Measurements from ENCODE around the gene CAMTA1.

The CAMTA1 gene

DNA sequence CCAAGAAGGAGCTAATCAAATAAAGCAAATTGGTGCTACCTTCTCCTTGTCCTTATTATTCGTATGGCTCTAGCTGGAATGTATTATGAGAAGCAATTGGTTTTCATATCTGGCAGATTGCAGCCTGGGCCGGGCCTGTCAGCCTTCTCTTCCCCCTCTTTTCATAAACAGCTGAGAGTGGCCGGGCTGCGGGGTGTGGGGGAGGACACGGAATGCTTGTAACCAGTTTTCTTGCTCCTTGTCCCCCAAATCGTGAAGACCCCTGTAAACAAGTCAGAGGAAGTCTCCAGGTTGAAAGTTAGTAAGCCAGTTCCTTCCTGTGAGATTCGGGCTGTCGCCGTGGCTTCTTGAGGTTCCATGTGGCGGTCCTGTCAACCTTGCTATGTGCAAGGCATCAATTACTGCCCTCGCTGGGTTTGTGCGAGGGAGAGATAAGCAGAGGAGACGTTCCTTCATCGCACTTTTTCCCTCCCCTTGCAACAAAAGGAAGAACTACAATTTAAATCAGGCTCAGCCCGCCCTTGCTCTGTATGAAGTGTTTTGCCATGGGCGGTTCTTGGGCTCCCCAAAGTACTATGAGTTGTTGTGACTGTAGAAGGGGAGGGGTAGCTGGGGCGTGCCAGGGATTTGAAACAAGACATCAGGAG, 450.7 kb downstream of the CAMTA1 start:
- no peak for DNase-seq (ENCODE audit: low read depth)
- H3K4me3 ChIP-seq (ENCODE audit: low read depth, low read length) = no peak overlapping the region
- TF ChIP-seq, protein P1, sequence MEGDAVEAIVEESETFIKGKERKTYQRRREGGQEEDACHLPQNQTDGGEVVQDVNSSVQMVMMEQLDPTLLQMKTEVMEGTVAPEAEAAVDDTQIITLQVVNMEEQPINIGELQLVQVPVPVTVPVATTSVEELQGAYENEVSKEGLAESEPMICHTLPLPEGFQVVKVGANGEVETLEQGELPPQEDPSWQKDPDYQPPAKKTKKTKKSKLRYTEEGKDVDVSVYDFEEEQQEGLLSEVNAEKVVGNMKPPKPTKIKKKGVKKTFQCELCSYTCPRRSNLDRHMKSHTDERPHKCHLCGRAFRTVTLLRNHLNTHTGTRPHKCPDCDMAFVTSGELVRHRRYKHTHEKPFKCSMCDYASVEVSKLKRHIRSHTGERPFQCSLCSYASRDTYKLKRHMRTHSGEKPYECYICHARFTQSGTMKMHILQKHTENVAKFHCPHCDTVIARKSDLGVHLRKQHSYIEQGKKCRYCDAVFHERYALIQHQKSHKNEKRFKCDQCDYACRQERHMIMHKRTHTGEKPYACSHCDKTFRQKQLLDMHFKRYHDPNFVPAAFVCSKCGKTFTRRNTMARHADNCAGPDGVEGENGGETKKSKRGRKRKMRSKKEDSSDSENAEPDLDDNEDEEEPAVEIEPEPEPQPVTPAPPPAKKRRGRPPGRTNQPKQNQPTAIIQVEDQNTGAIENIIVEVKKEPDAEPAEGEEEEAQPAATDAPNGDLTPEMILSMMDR (IDR thresholded peaks at IDR 0.05; ENCODE audit: low read depth, low read length, missing control alignments) = no peak

DNA sequence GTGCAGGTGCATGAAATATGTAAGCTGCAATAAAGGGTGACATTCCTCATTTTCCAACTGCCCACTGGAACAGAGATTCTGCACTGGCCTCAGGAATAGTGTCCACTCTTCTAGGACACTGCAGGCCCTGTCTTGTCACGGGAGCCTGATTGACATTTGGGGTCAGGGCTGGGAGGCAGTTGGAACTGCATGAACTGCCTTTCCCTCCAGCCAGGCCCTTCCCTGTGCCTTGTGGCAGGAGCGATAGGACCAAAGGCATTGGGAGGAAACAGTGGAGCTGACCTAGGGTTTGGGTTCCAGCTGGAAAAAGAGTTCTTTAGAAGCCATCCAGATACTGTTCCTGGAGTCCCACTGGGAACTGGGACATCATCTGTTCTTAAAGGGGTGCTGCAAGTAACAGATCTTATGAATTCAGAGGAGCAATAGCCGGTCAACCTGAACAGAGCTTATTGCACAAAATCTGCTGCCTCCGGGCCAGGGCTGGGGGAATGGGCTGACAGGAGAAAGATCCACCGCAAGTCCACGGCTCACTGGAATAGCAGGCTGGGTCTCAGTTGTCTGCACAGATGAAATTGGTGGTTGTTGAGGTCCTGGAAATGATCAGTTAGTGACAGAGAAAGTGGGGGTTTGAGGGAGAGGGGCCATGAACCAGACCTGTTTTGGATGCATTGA, 451.7 kb downstream of the CAMTA1 start:
- no peak for DNase-seq (ENCODE audit: low read depth)
- TF ChIP-seq, protein P1 (IDR thresholded peaks at IDR 0.05; ENCODE audit: low read depth, low read length, missing control alignments) = no peak
- H3K4me3 ChIP-seq (ENCODE audit: low read depth, low read length) = no peak overlapping the region

DNA sequence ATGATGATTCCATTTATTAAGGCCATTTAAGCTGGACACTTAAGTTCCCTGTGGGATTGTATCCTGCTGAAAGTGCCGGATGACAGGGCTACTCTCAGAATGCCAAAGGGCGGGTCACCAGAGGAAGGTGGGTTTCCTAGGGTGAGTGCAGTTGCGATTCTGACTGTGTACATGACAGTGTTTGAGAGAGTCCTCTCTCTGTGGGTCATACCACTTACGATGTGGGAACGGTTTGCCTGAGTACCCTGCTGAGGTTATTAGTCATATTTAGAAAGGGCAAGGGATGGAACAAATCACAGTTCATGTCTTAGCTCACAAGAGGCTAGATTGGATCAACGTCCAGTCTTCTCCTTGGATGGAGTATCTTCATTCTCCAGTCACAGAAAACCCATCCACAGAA, 461.9 kb downstream of the CAMTA1 start:
- H3K4me3 ChIP-seq (ENCODE audit: low read depth, low read length) = no peak overlapping the region
- TF ChIP-seq, protein P1 (IDR thresholded peaks at IDR 0.05; ENCODE audit: low read depth, low read length, missing control alignments) = no peak
- no peak for DNase-seq (ENCODE audit: low read depth)

DNA sequence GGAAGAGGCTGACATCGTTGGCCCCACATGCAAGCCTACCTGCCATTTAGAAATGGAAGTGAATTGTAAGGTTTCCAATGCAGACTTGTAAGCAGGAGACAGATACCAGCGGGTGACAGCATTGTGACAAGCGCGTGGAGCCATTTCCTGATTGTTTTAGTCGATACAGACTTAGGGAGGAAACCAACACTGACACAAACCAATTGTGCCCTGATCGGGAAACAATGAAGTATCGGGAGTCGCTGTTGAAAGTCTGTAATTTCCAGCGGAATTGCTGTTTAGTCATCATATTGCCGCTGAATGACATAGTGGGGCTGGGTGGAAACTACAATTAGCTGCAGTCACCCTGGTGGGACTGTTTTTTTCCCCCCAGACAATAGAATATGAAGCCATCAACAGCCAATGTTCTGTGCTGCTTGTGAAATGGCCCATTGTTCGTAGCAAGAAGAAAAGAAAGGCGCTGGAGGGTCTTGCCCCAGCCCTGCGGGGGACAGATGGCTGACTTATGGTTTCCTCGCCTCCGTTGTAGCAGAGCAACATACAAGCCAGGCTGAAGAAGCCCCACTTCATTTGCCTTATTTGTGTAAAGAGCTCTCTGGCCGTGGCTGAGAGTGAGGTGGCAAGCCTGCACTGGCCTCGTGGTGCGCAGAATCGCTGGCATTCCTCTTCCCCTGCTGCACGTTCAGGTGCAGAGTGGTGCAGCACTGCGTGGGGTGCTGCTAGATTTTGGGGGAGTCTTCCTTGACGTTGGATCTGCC, 462.7 kb downstream of the CAMTA1 start:
- no peak overlapping the region for H3K4me3 ChIP-seq (ENCODE audit: low read depth, low read length)
- DNase-seq (ENCODE audit: low read depth) = no peak
- TF ChIP-seq, protein P1 (IDR thresholded peaks at IDR 0.05; ENCODE audit: low read depth, low read length, missing control alignments) = no peak

DNA sequence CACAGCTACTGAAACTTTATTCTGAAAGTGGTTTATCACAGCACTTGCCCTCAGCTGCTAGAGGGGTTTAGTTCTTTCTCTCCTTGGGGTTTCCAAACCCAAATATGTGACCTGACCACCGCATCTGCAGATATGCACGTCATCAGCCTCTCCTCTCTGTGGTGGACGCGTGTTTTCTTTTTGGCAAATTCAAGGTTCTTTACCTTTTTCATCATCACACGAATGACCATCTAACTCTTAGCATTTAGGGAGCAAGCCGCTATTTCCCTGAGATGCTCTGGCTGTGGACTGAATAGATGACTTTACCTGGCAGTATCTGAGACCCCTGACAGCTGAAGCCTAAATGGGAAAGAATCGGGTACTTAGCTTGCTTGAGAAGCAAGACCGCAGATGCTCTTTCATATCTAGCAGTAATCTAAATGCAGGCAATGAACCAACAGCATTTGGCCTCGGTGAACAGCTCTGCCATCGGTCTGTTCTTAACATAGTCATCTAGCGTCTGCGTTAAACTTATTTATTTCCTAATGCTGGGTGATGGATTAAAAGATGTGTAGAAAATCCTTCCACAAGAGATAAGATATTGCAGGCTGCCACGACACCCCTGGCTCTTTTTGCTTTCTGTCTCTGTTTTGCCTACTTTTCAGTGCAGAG, 463.4 kb downstream of the CAMTA1 start:
- no peak overlapping the region for H3K4me3 ChIP-seq (ENCODE audit: low read depth, low read length)
- TF ChIP-seq, protein P1 (IDR thresholded peaks at IDR 0.05; ENCODE audit: low read depth, low read length, missing control alignments) = no peak
- no peak for DNase-seq (ENCODE audit: low read depth)

DNA sequence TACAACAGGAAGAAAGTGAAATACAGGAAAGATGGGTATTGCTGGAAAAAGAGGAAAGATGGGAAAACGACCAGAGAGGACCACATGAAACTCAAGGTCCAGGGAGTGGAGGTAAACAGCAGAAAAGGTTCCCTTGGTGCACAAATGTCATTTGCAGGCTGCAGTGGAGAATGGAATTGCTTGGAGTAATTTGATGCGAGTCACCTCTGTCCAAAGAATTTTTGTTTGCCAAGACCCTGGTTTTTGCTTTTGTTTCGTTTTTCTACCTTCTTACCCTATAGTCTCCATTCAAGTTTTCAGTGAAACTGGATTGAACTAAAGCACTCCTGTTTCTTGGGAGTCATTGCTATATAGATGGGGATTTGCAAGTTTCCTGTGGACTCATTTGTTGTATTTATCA, 464.3 kb downstream of the CAMTA1 start:
- TF ChIP-seq, protein P1 (IDR thresholded peaks at IDR 0.05; ENCODE audit: low read depth, low read length, missing control alignments) = no peak
- DNase-seq (ENCODE audit: low read depth) = no peak
- no peak overlapping the region for H3K4me3 ChIP-seq (ENCODE audit: low read depth, low read length)

Measured in GM12864 (cell line).